Measurements from ENCODE around the gene MEX3A.

GRCh38 chr1:156108664-156109241 lies 26.5 kb upstream of the MEX3A start:
- TF ChIP-seq CTCF (IDR thresholded peaks at IDR 0.05; ENCODE audit: low read depth, low read length, poor library complexity, severe bottlenecking) (no peak), EZH2phosphoT487 (IDR thresholded peaks at IDR 0.05; ENCODE audit: borderline replicate concordance, low read length) (no peak)
